Lung (tissue), 12 donors: ENCODE data around the gene TICAM1. TPM values are rescaled to one million over a fixed set of nuclear protein-coding genes. Genes with fewer than 3 reads are reported as not detected.

Experiments
- ATAC-seq: fragments of 200-7000 bp; cut with Tn5 transposase; one replicate; pipeline ENCODE4 v1.9.1; 2020; ENCODE audit warnings: moderate number of reproducible peaks; ENCODE audit not compliant: insufficient read depth, low FRiP score
- DNase-seq, 3 donors: peaks; one replicate each; pipeline ENCODE4 v3.0.0-alpha.2; 2013 to 2017
- H3K27ac ChIP-seq, 2 donors: one replicate each; pipeline ENCODE4 v1.5.1; 2013; ENCODE audit warnings: mild to moderate bottlenecking in 2 of 2, moderate library complexity in 2 of 2, control low read depth in 1 of 2, inconsistent platforms in 1 of 2, low read depth in 1 of 2, low read length in 1 of 2
- H3K27me3 ChIP-seq, 3 donors: one replicate each; pipeline ENCODE4 v1.5.1; 2013; ENCODE audit warnings: low read length in 2 of 3; ENCODE audit not compliant: control insufficient read depth in 3 of 3, insufficient read depth in 3 of 3
- H3K36me3 ChIP-seq, 4 donors: one replicate each; pipeline ENCODE4 v1.5.1; 2013; ENCODE audit warnings: low read length in 4 of 4, mild to moderate bottlenecking in 1 of 4, moderate library complexity in 1 of 4; ENCODE audit not compliant: control insufficient read depth in 4 of 4, insufficient read depth in 4 of 4
- H3K4me1 ChIP-seq, 5 donors: one replicate each; pipeline ENCODE4 v1.5.1; 2013; ENCODE audit warnings: low read length in 5 of 5, mild to moderate bottlenecking in 2 of 5, moderate library complexity in 1 of 5; ENCODE audit not compliant: control insufficient read depth in 5 of 5, insufficient read depth in 5 of 5
- H3K4me3 ChIP-seq: one replicate; pipeline ENCODE4 v1.5.1; 2013; ENCODE audit warnings: mild to moderate bottlenecking, control low read depth, moderate library complexity
- H3K9ac ChIP-seq, 2 donors: one replicate each; pipeline ENCODE4 v1.5.1; 2013; ENCODE audit warnings: low read length in 2 of 2, control low read depth in 1 of 2; ENCODE audit not compliant: insufficient read depth in 1 of 2
- H3K9me3 ChIP-seq, 4 donors: one replicate each; pipeline ENCODE4 v1.5.1; 2013; ENCODE audit warnings: low read length in 3 of 4, mild to moderate bottlenecking in 1 of 4, moderate library complexity in 1 of 4; ENCODE audit not compliant: control insufficient read depth in 4 of 4, insufficient read depth in 3 of 4
- CTCF ChIP-seq: IDR thresholded peaks from 2 replicates; pipeline ENCODE4 v1.5.1; 2012; ENCODE audit warnings: mild to moderate bottlenecking; ENCODE audit errors: control extremely low read depth, extremely low read depth
- WGBS, 2 donors: extraction: QIAGEN DNeasy Blood & Tissue Kit; methylation state at CpG; one replicate each; pipeline ENCODE4 v1.1.7; 2013; 5-methylcytosine and 5-hydroxymethylcytosine counted together
- polyA plus RNA-seq, 2 donors: library from polyadenylated mRNA; stranded (reverse); fragments of 200-250 nt; gene quantifications; one replicate each; pipeline ENCODE4 v1.2.1, GENCODE V29; 2013
- total RNA-seq, 2 donors: library from RNA; depleted of rRNA in 1 of 2; stranded (reverse); fragments of >200 nt in 1 of 2; gene quantifications; one replicate each; pipeline ENCODE4 v1.2.1, GENCODE V29; 2014 to 2021
- donor health status: control.
- donor health status: control.
- donor health status: Bipolar disorder and iron deficiency.
- donor health status: healthy.
- donor health status: DM: yes; HTN: yes; CAD: no.

The TICAM1 gene
- total and polyA plus RNA-seq, 4 donors = 4.5 to 19.7 (median 13.6) TPM

- no peak for ATAC-seq
- peak in 1 of 3 donors; percentile 22 for DNase-seq
- no peak overlapping the region for H3K27ac ChIP-seq
- H3K36me3 ChIP-seq = no peaks in the 10 kb centered on the region
- peaks cover 0 to 8% (median 3%) of the 10 kb centered on the region in 5 donors for H3K4me1 ChIP-seq
- no peaks in the 10 kb centered on the region for H3K9me3 ChIP-seq
- TF ChIP-seq CTCF = no peak
- WGBS, 2 donors = 56 to 59% methylated on average over 30 of the region's 30 CpGs
- no peaks in the 10 kb centered on the region for H3K27me3 ChIP-seq
- H3K4me3 ChIP-seq = no peak overlapping the region
- no peak overlapping the region for H3K9ac ChIP-seq
Measured at GRCh38 chr19:4877753-4878490, 46.4 kb upstream of the TICAM1 start.

GRCh38 chr19:4873930-4874329, 42.4 kb upstream of the TICAM1 start:
- Histone ChIP-seq H3K9ac (no peak overlapping the region), H3K27me3 (no peaks in the 10 kb centered on the region), H3K27ac (no peak overlapping the region), H3K4me3 (no peak overlapping the region), H3K9me3 (no peaks in the 10 kb centered on the region), H3K36me3 (no peaks in the 10 kb centered on the region), H3K4me1 (peaks cover 0 to 8% (median 3%) of the 10 kb centered on the region in 5 donors)
- no peak for ATAC-seq
- no peak for TF ChIP-seq CTCF
- whole genome bisulfite sequencing, 2 donors = 87 to 94% methylated on average over 3 of the region's 3 CpGs
- DNase-seq = no peak

- Histone ChIP-seq H3K9me3 (no peaks in the 10 kb centered on the region), H3K36me3 (no peaks in the 10 kb centered on the region), H3K4me3 (no peak overlapping the region), H3K27ac (no peak overlapping the region), H3K9ac (no peak overlapping the region), H3K4me1 (peaks cover 0 to 1% (median 0%) of the 10 kb centered on the region in 5 donors), H3K27me3 (no peaks in the 10 kb centered on the region)
- TF ChIP-seq CTCF = no peak
- DNase-seq = no peak
- WGBS, 2 donors = 57 to 89% methylated on average over 6 of the region's 6 CpGs
- ATAC-seq = no peak
Measured at GRCh38 chr19:4871711-4872110, 40.2 kb upstream of the TICAM1 start.
